GM10266 (cell line): ENCODE measurements around the gene XPO5.

Experiments
- DNase-seq: peaks from one replicate; pipeline ENCODE4 v3.0.0; 2012; ENCODE audit errors: extremely low spot score
- CTCF ChIP-seq: IDR thresholded peaks from 2 replicates; pipeline ENCODE4 v1.5.1; 2012; ENCODE audit warnings: mild to moderate bottlenecking, low read depth; ENCODE audit not compliant: control insufficient read depth, insufficient read depth; ENCODE audit errors: missing control alignments

The XPO5 gene

GRCh38 chr6:43494766-43495165 is 81.1 kb downstream of the XPO5 start:
- TF ChIP-seq CTCF = no peak
- DNase-seq = no peak

- TF ChIP-seq CTCF = no peak
- DNase-seq = no peak
Measured at GRCh38 chr6:43494321-43494720, 81.5 kb downstream of the XPO5 start.

- no peak for DNase-seq
- TF ChIP-seq CTCF = no peak
Measured at GRCh38 chr6:43493833-43494232, 82.0 kb downstream of the XPO5 start.

GRCh38 chr6:43493230-43493629 is 82.6 kb downstream of the XPO5 start:
- no peak for TF ChIP-seq CTCF
- no peak for DNase-seq

GRCh38 chr6:43492673-43493072 is 83.2 kb downstream of the XPO5 start:
- no peak for DNase-seq
- TF ChIP-seq CTCF = no peak

- TF ChIP-seq CTCF = no peak
- DNase-seq = no peak
Measured at GRCh38 chr6:43491750-43492661, 83.8 kb downstream of the XPO5 start.

GRCh38 chr6:43490523-43490939 is 85.3 kb downstream of the XPO5 start:
- no peak for DNase-seq
- TF ChIP-seq CTCF = no peak
